K562 (cell line): ENCODE results near the gene DOCK4. TPM values are rescaled to one million over a fixed set of nuclear protein-coding genes. Genes with fewer than 3 reads are reported as not detected.

ENCODE experiments used
- ARHGAP35 ChIP-seq: fragments of 450-650 bp; IDR thresholded peaks from 2 replicates; pipeline ENCODE4 v1.6.1; 2018; ENCODE audit not compliant: partially characterized antibody
- BRCA1 ChIP-seq, 2 experiments: fragments of 450-650 bp in 1 of 2; sonication (generic) in 1 of 2; formaldehyde crosslinking in 1 of 2; IDR thresholded peaks; 2 replicates each; pipeline versions ENCODE4 v1.5.0 to v1.6.1; 2017 to 2020; ENCODE audit warnings: mild to moderate bottlenecking in 1 of 2, missing genetic modification reagents in 1 of 2
- CTBP1 ChIP-seq: fragments of 450-650 bp; IDR thresholded peaks from 2 replicates; pipeline ENCODE4 v1.6.1; 2016; ENCODE audit warnings: borderline replicate concordance
- EP300 ChIP-seq: IDR thresholded peaks from 2 replicates; pipeline ENCODE4 v1.6.1; 2012; ENCODE audit warnings: low read length, improper control_type of control experiment
- ETS2 ChIP-seq: IDR thresholded peaks from 2 replicates; pipeline ENCODE4 v1.6.1; 2016; ENCODE audit warnings: borderline replicate concordance, missing genetic modification characterization, mild to moderate bottlenecking, moderate library complexity, missing compliant biosample characterization; ENCODE audit not compliant: poor library complexity, severe bottlenecking
- FOSL1 ChIP-seq: fragments of 200-800 bp; sonication (Bioruptor generic); conservative IDR thresholded peaks from 2 replicates; pipeline ENCODE4 v1.6.1; 2016; ENCODE audit warnings: missing genetic modification characterization, missing compliant biosample characterization
- HMGN3 ChIP-seq: IDR thresholded peaks from 2 replicates; pipeline ENCODE4 v1.6.1; 2011; ENCODE audit warnings: borderline replicate concordance, low read depth, mild to moderate bottlenecking, mixed read lengths, low read length; ENCODE audit not compliant: insufficient read length; ENCODE audit errors: extremely low read depth
- NRF1 ChIP-seq, 2 experiments: fragments of 450-650 bp; IDR thresholded peaks in 1 of 2; conservative IDR thresholded peaks in 1 of 2; 2 replicates each; pipeline ENCODE4 v1.6.1; 2014; ENCODE audit warnings: mild to moderate bottlenecking in 2 of 2
- NUFIP1 ChIP-seq: fragments of 450-650 bp; IDR thresholded peaks from 2 replicates; pipeline ENCODE4 v1.6.1; 2018; ENCODE audit not compliant: partially characterized antibody
- RUNX1 ChIP-seq: sonication (generic); IDR thresholded peaks from 2 replicates; pipeline ENCODE4 v1.6.1; 2016; ENCODE audit warnings: antibody characterized with exemption, low read depth
- SP2 ChIP-seq: IDR thresholded peaks from 2 replicates; pipeline ENCODE4 v1.6.1; 2011; ENCODE audit warnings: mild to moderate bottlenecking, low read depth, low read length, moderate library complexity; ENCODE audit not compliant: poor library complexity, severe bottlenecking; ENCODE audit errors: extremely low read depth
- SRF ChIP-seq, 2 experiments: fragments of 250-450, 450-650 bp in 1 of 2; sonication (Bioruptor Pico) in 1 of 2; sonication (generic) in 1 of 2; formaldehyde crosslinking; IDR thresholded peaks; 2 replicates each; pipeline versions ENCODE4 v1.5.0 to v1.5.1; 2020 to 2022; ENCODE audit warnings: mild to moderate bottlenecking in 1 of 2, missing genetic modification reagents in 1 of 2
- SRSF3 ChIP-seq: fragments of 200-400 bp; formaldehyde crosslinking; IDR thresholded peaks from 2 replicates; pipeline ENCODE4 v1.6.1; 2016; ENCODE audit warnings: mild to moderate bottlenecking, low read length, moderate library complexity; ENCODE audit not compliant: insufficient read depth
- SRSF9 ChIP-seq: fragments of 200-400 bp; formaldehyde crosslinking; IDR thresholded peaks from 2 replicates; pipeline ENCODE4 v1.6.1; 2017; ENCODE audit warnings: low read depth, low read length, borderline replicate concordance
- ZBTB8A ChIP-seq: fragments of 450-650 bp; IDR thresholded peaks from 2 replicates; pipeline ENCODE4 v1.6.1; 2018; ENCODE audit warnings: mild to moderate bottlenecking, moderate library complexity; ENCODE audit not compliant: partially characterized antibody
- ZNF551 ChIP-seq: fragments of 250-450 bp; sonication (Bioruptor Pico); IDR thresholded peaks from 2 replicates; pipeline ENCODE4 v1.5.0; 2021; ENCODE audit warnings: mild to moderate bottlenecking, moderate library complexity
- ZNF583 ChIP-seq: fragments of 250-450 bp; sonication (Bioruptor Pico); IDR thresholded peaks from 2 replicates; pipeline ENCODE4 v1.4.0; 2020
- ZNF586 ChIP-seq: fragments of 450-650 bp; formaldehyde crosslinking; conservative IDR thresholded peaks from 2 replicates; pipeline ENCODE4 v1.4.0; 2020; ENCODE audit warnings: mild to moderate bottlenecking, moderate library complexity
- polyA plus RNA-seq, 8 experiments: library from polyadenylated mRNA; depleted of rRNA in 4 of 8; stranded (reverse) in 5 of 8; unstranded in 3 of 8; fragments of >200 nt; fragmentation: Nextera tagmentation in 2 of 8; fragmentation: Illumina TruSeq in 1 of 8; extraction: Ambion mirVana in 2 of 8; extraction: Trizol in 1 of 8; gene quantifications; 2 replicates each; pipeline versions ENCODE4 v1.2.1 to v1.2.3, GENCODE V29; 2011 to 2014; ENCODE audit warnings: inconsistent platforms in 1 of 8, missing spikeins in 1 of 8
- total RNA-seq, 7 experiments: library from RNA; depleted of rRNA in 6 of 7; stranded (reverse); fragments of >200 nt in 6 of 7; fragmentation: Illumina TruSeq in 2 of 7; extraction: Trizol in 2 of 7; gene quantifications; 2 replicates each; pipeline versions ENCODE4 v1.2.1 to v1.2.3, GENCODE V29; 2011 to 2021; ENCODE audit warnings: low replicate concordance in 1 of 7
- TF ChIP-seq, protein P1 (sequence below): sonication (generic); formaldehyde crosslinking; IDR thresholded peaks from 2 replicates; pipeline ENCODE4 v1.9.0; 2022; ENCODE audit warnings: mild to moderate bottlenecking, missing genetic modification reagents
- TF ChIP-seq, protein P2 (sequence below): conservative IDR thresholded peaks from 2 replicates; pipeline ENCODE4 v1.6.1; 2011; ENCODE audit warnings: low read depth, mild to moderate bottlenecking, low read length; ENCODE audit not compliant: control insufficient read depth
- TF ChIP-seq, protein P3 (sequence below): fragments of 250-450 bp; sonication (Bioruptor Pico); IDR thresholded peaks from 2 replicates; pipeline ENCODE4 v1.6.1; 2021; ENCODE audit warnings: mild to moderate bottlenecking

Gene DOCK4
- total and polyA plus RNA-seq, 9 of the 15 experiments (the other 6 are each of a cell fraction or from before 2014, with no cell fraction given): 0.42 to 5.7 (median 2.3) TPM

DNA sequence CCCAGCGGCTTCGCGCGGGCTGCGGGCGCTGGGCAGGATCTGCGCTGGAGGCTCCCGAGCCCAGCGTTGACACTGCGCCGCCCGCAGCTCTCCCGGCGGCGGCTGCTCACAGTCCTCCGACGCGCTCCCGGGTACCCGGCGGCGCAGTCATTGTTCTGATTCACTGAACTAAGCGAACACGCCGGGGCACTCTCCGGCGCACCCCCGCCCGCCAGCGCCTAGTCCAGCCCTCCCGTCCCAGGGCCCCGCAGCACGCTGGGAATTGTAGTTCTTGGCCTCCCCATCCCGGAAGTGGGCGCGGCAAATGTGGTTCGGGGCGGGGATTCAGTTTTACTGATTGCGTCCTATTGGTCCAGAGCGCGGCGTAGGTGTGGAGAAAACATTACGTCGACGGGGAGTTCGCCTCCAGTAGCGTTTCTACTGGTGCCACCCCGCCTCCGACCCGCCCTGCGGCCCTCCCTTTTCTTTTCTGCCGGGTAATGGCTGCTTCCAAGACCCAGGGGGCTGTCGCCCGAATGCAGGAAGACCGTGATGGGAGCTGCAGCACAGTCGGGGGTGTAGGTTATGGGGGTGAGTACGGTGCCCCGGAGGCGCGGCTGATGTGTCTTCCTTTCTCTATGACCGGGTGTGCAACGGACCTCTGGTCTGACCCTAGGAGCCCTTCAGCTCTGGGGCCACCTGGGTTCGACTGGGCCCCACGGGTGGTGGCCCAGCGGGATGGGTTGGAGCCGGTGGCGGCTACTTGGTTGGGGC lies at the start of gene DOCK4, which contains the start of gene ZNF277 (continued):
- TF ChIP-seq FOSL1 (tag): no peak; the same call in 1 of the 2 replicates
- no peak for TF ChIP-seq HMGN3
- TF ChIP-seq, protein P1, sequence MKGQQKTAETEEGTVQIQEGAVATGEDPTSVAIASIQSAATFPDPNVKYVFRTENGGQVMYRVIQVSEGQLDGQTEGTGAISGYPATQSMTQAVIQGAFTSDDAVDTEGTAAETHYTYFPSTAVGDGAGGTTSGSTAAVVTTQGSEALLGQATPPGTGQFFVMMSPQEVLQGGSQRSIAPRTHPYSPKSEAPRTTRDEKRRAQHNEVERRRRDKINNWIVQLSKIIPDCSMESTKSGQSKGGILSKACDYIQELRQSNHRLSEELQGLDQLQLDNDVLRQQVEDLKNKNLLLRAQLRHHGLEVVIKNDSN (CRISPR knock-in tag): no peak
- peak; percentile 90 to 92 for TF ChIP-seq NRF1 (conservative IDR thresholded peaks at IDR 0.05 in 1 of 2, IDR thresholded peaks at IDR 0.05 in 1 of 2)
- peak; percentile 40 for TF ChIP-seq SP2
- no peak for TF ChIP-seq SRSF9
- TF ChIP-seq SRF (CRISPR knock-in tag; IDR thresholded peaks at IDR 0.05): peak in 1 of 2 experiments; percentile 78; a peak in 1 of 4 replicates
- no peak for TF ChIP-seq ZNF551 (CRISPR knock-in tag)
- TF ChIP-seq, protein P2, sequence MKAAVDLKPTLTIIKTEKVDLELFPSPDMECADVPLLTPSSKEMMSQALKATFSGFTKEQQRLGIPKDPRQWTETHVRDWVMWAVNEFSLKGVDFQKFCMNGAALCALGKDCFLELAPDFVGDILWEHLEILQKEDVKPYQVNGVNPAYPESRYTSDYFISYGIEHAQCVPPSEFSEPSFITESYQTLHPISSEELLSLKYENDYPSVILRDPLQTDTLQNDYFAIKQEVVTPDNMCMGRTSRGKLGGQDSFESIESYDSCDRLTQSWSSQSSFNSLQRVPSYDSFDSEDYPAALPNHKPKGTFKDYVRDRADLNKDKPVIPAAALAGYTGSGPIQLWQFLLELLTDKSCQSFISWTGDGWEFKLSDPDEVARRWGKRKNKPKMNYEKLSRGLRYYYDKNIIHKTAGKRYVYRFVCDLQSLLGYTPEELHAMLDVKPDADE: peak; percentile 95
- TF ChIP-seq ZNF586 (CRISPR knock-in tag): no peak
- TF ChIP-seq ARHGAP35: no peak
- no peak for TF ChIP-seq BRCA1 (IDR thresholded peaks at IDR 0.05)
- TF ChIP-seq BRCA1 (CRISPR knock-in tag; IDR thresholded peaks at IDR 0.05): no peak
- no peak for TF ChIP-seq NUFIP1
- no peak for TF ChIP-seq RUNX1
- TF ChIP-seq ZNF583 (CRISPR knock-in tag): no peak
- TF ChIP-seq ZBTB8A: no peak
- TF ChIP-seq CTBP1: 0 out of 2 replicates have a peak, but pooled peaks have one; percentile 69
- no peak for TF ChIP-seq SRSF3
- TF ChIP-seq, protein P3, sequence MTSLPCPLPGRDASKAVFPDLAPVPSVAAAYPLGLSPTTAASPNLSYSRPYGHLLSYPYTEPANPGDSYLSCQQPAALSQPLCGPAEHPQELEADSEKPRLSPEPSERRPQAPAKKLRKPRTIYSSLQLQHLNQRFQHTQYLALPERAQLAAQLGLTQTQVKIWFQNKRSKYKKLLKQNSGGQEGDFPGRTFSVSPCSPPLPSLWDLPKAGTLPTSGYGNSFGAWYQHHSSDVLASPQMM: no peak
- TF ChIP-seq EP300: no peak; the same call in 1 of the 2 replicates
- no peak for TF ChIP-seq ETS2 (tag)
- TF ChIP-seq, all 486 proteins: peak for 106
